Activated CD4-positive, alpha-beta T cell treated with anti-CD3 and anti-CD28 coated beads, Interleukin-10, Interleukin-2, amounts not matched to agents 100 ng/mL and 50 ng/mL, durations not matched to agents 16 hours and 8 hours (primary cell): Measurements from ENCODE around the gene RRN3.
A peak's percentile ranks its signal among the peaks of the same experiment; 100 is the strongest.
"Not testable (repeated sequence)": the region's sequence is repeated elsewhere in the genome, so short reads cannot be mapped to it uniquely, and the experiment has no call there.

Experiments
- DNase-seq: peaks from one replicate; pipeline ENCODE4 v3.0.0-alpha.2; 2020

Gene RRN3, protein sequence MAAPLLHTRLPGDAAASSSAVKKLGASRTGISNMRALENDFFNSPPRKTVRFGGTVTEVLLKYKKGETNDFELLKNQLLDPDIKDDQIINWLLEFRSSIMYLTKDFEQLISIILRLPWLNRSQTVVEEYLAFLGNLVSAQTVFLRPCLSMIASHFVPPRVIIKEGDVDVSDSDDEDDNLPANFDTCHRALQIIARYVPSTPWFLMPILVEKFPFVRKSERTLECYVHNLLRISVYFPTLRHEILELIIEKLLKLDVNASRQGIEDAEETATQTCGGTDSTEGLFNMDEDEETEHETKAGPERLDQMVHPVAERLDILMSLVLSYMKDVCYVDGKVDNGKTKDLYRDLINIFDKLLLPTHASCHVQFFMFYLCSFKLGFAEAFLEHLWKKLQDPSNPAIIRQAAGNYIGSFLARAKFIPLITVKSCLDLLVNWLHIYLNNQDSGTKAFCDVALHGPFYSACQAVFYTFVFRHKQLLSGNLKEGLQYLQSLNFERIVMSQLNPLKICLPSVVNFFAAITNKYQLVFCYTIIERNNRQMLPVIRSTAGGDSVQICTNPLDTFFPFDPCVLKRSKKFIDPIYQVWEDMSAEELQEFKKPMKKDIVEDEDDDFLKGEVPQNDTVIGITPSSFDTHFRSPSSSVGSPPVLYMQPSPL

DNA sequence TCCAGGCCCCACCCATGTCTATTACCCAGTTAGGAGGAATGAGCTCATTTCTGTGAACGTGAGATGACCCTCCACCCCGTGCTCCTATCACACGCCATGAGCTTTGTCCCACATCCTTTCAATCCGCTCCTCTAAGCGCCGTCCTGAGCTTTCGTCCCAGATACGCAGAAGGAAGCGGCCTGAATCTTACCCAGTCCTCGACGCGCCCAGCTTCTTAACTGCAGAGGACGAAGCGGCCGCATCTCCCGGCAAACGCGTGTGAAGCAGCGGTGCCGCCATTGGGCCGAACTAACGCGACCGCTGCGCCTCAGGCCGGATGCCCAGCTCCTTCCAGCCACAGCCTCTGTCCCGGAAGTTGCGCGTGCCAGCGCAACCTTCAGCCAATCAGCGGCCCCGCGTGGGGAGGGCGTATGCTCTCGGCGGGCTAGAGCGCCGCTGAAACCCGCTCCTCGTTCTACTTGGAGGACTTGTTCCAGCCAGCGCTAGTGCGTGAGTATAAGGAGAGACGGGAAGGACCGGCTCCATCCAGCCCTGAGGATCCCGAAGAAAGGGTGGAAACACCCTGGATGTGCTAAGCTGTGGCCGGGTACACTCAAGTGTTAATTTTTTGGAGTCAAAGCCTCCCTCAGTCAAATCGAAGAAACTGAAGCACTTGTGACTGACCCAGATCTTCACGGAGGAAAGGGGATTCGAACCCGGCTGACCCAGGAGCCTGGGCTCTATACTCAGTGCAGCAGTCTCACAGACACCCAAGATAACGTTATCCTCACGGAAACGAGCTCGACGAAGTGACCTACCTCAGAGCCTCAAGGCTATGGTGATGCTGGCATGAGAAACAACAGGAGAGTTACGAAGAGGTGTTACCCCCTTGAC is at the start of gene RRN3:
TSS of gene RRN3 (minus strand) at position 318 of the 873 bp plus-strand sequence. CDS start at position 279, 39 bp downstream.
- DNase-seq, result peak; percentile 96

DNA sequence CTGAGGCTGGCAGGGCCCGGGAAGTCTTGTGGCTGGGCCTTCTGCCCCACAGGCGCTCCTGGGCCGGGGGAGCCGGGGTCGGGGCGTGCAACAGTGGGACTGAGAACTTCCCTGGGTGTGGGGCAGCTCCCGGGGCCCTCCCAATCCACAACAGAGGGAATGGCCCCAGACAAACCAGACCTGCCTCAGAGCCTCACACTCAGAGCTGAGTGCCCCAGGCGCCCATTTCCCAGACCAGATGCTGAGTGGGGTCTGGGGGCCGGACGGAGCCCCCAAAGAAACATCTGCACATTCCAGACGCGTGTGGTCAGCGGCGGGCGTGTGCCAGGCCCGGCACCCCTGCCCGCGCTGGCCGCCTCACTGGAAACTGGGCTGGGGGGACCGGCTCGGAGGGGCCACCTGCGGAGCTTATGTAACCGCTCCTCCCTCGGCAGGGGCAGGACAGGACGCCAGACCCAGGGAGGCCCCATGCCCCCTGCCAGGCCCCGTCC is 49.6 kb upstream of the RRN3 start:
- not testable (repeated sequence) for DNase-seq

DNA sequence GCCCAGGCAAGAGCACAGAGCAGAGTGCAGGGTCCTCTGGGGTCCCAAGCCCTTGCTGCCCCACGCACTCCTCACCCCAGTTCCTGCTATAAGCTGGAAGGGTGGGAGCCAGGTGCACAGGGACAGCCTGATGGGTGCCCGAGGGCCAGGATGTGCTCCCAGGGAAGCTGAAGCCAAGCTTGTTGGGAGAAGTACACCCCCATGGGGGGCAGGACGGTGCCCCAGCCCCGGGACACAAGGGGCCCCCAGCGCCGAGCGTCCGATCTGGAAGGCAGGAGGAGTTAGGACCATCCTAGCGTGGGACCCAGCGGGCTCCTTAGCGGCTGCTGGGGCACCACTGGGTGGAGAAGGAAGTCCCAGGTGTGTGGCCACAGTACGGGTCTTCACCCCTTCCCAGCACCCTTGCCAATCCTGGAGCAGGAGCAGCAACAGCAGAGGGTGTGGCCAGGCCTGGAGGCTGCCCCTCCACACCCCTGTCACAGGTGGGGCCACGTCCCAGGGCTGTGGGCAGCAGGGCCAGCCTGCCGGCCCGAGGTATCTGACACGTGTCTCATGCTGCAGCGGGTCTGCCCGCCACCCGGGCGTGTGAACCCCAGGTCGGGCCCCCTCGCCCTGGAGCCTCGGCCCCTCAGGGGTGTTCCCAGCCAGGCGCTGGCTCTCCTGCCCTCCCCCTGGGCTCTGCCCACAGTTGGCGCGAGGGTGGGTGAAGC is 49.0 kb upstream of the RRN3 start:
- not testable (repeated sequence) for DNase-seq

DNA sequence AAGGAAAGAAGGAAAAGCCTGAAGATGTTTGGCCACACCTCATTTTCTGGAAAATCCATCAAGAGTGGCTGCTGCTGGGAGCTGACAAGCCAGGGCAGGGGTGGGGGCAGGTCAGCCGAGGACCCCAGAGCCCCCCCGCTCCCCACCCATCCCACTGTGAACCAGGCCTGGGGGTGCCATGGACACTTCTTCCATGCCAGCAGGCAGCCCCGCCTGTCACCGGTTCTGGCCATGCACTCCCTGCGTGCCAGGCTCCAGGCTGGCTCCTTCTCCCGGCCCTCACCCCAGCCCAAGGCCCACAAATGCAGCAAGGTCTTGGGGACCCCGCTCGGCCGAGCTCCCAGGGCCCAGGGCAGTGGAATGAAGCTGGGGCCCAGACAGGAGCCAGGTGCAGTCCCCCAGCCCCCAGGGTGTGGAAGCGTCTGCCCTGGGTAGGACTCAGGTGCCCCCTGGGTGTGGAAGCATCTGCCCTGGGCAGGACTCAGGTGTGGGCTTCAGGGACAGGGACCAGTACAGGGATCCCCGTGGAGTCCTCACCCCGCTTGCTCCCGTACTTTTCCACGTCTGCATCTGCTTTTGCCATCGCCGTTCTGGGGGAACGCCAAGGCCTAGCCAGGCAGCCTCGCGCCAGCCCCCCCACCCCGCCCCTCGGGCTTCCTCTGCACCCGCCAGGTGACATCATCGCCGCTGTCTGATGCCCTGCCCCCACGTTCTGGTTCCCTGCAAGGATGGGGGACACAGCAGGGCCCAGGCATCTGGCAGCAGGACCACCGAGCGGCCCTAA is 48.2 kb upstream of the RRN3 start:
- DNase-seq, result not testable (repeated sequence)

DNA sequence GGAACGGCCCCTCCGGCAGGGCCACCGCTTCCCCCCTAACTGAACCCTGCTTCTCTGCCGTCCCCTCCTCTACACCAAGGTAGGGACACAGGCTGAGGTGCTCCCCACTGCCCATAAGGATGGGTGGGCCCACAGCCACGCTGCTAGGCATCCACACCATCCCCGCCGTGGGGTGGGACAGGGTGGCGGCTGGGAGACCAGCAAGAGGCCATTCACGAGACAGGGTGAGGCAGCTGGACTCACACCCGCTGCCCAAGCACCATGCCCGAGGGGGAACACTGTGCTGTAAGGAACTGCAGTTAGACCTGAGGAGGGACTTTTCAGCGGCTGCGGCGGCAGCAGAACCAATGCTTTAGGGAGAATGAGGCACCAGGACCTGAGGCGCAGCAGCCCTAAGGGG is 47.5 kb upstream of the RRN3 start:
- no peak for DNase-seq

DNA sequence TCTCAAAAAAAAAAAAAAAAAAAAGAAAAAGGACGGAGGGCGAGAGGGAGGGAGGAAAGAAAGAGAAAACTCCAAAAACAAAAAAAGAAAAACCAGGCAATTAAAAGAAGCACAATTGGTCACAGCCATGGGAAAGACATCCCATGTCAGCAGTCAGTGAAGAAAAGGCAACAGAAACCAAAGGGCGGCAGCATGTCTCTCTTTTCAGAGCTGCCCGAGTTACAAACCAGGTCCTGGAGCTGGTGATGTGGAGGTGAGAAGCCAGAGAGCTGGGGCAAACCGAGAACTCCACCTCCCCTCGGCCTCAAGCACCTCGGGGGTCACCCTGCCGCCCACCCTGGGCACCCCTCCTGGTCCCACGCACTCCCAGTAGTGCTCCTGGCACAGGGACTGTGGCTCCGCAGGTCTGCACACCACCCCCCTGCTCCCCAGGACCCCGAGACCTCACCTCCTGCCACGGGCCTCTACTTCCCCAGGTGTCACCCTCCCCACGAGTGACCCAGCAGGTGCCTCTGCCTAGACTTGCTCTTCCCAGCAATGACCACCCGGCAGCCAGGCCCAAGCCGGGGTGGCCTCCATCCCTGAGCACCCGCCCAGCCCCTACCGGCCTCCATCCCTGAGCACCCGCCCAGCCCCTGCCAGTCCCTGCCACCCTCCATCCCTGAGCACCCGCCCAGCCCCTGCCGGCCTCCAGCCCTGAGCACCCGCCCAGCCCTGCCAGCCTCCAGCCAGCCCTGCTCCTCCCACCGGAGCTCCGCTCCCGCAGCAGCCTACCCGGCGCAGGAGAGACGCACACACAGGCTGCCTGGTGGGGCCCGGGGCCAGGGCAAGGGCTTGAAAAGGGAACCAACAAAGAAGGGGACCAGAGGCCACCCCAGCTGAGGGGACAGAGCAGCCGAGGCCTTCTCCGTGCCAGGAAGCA is 46.6 kb upstream of the RRN3 start:
- not testable (repeated sequence) for DNase-seq

DNA sequence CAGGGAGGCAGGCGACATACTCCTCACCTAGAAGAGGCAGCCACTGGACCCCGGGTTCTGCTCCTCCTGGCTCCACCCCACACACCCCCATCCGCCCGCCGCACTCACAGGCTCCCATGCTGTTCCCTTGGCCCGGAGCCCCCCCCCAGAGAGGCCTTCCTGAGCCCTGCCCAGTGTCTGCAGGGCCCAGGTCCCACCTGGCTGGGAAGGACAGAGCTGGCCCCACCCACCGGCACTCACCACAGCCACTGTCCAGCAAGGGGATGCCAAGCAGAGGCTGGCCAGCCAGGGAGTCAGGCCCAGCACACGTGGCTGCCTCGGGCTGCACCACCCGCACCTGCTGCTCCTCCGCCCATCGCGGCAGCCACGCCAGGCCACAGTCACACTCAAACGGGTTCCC is 43.4 kb upstream of the RRN3 start:
- DNase-seq, result not testable (repeated sequence)

DNA sequence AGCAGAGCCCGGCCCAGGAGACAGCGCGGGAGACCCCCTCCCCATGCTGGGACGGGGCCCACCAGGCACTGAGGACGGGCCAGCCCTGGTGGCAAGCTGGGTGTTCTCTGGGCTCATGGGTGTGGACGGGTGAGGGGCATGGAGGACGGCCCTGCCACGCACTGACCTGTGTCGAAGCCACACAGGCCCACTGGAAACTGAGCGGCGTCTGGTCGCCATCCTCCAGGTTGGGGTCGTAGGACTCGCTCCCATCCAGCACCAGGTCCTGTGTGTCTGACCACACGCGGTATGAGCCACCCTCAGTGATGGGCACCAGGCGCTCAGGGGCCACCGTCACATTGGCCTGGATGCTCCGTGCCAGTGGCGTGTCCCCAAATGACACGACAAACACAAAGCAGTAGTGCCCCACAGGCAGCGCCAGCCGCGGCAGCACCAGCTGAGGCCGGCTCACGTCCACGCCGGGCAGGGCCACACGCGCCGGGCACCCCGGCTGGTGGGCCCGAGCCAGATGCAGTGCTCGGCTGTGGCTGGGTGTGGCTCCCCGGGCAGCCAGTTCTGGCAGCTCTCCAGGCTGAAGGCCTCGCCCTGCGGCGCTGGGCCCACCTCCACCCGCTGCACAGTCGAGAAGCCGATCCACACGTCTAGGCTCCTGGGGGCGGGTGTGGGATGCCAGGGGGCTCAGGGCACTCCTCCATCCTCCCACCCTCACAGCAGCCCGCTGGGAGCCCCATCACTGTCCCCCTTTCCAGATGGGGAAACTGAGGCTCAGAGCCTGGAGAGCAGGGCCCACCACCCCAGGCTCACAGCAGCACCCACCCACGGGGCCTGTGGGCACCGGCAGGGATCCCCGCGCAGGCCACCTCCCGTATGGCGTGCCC is 41.6 kb upstream of the RRN3 start:
- DNase-seq, result not testable (repeated sequence)

DNA sequence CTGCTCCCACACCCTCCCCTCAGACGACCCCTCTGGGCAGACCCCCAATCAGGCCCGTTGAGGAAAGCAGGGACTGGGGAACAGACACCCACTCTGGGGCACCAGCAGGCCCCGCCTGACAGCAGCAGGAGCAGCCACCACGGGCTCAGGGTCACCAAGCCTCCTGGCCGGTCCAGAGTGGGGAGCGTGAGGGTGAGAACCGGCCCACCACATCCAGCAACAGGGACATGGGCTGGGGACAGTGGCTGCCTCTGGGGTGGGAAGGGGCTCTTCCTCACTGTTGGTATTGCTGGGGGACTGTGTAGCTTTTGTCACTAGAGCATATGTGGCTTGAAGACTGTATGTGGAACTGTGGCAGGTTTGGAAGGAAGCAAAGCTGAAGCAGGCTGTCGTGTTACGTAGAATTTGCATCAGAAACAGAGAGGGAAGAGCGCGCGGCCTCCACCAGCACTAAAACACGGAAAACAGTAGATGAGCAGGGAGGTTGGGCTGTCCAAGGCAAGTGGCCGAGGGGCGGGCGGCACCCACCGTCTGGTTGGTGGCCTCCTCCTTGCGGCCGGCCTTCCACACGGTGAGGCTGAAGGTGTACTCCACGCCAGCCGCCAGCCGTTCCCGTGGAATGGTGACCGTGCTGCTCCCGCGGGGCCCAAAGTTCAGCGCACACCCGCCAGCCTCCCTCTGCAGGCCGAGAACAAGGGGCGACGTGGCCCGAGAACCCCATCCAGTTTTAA is 40.8 kb upstream of the RRN3 start:
- not testable (repeated sequence) for DNase-seq

DNA sequence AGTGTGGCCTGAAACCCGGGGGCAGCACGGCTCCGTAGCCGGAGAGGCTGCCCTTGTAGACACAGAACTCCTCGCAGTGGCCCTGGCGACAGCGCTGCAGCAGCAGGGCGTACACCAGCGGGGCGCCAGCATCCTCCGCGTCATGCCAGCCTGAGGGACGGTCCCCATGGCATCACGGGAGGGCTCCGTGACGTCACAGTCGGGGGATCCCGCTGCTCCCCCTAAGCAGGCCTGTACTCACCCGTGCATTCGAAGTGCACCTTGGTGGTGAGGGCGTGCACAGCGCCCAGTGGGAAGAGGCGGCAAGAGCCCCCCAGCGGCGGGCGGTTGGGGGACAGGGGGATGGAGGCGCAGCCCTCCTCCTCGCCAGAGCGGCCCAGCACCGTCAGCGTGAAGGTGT is 39.5 kb upstream of the RRN3 start:
- DNase-seq, result not testable (repeated sequence)

DNA sequence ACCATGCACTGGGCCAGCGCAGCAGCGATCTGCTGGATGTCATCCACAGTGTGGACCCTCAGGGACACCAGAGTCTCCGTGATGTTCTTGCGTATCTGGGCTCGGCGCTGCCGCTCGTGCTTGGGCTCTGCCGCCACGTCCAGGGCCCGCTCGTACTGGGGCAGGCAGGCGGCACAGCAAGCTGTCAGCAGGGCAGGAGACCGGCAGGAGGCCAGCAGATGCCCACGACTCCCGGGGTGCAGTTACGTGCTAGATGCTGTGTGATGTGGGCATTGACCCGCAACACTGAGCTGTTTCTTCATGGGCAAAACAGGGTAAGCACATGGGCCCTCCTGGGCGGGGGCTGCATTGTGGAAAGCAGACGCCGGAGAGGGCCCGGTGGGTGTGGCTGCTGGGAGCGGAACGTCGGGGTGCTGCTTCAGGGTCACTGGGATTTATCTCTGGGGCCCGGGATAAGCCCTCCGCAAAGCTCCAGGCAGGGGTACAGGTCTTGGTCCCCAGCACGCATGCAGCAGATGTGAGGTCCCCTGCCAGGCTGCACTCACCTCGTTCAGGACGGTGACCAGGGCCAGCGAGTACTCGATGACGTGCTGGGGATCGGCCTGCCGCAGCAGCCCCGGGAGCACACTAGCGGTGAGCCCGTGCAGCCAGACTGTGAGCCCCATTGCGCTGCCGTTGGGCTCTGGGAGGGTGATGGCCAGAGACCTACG is 38.8 kb upstream of the RRN3 start:
- not testable (repeated sequence) for DNase-seq

DNA sequence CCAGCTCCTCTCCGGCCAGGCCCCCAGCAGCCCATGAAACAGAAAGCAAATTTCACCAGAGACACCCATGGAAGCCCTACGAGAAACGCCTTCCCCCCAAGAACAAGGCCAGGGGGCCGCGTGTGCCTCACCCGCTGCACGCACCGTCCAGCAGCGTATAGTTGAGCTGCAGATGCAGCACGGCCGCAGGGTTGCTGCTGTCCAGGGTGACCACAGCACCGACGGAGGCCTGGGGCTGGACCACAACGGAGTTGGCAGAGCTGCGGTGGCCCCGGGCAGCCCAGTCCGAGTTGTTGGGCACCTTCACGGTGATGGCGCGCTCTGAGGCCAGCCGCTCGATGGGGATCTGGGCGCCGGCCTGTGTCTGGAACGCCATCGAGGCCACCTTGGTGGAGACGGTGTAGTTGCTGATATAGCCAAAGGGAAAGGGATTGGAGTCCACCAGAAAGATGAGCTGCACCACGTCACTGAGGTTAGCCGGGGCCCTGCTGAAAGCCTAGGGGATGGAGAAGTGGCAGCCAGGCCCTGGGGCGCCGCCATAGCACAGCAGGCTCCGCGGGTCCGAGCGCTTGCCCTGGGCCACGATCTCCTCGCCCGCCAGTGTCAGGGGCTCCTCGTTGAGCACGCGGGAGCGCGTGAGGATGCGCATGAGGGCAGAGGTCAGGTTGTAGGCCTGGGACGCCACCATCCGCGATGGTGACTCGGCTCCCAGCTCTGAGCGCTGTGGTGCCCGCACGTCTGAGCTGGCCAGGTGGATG is 37.0 kb upstream of the RRN3 start:
- not testable (repeated sequence) for DNase-seq

DNA sequence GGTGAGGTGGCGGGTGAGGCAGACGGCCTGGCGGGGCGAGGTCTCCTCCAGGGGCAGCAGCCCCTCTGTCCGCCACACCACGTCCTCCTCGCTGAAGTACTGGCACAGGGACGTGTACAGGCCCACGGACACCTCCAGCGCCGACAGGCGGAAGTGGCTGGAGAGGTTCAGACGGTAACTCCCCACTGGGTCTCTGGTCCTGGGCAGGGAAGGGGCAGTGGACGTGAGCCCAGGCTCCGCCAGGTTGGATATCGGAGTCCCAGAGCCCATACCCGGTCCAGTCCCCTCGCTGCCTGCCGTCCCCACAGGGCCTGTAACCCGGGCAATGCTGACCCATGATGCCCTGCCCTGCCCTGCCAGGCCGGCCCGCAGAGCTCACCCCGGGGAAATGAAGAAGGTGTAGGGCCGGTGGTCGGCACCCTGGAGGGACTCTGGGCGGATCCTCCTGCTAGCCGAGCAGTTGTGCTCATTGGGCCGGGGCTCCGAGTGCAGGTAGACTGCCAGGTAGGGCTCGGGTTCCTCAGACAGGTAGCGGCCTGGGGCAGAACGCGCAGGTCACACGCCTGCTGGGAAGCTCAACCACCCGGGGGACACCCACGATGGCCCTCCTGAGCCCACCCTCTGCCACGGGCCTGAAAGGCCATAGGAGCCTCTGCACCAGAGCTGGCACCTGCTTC is 36.3 kb upstream of the RRN3 start:
- DNase-seq, result not testable (repeated sequence)

DNA sequence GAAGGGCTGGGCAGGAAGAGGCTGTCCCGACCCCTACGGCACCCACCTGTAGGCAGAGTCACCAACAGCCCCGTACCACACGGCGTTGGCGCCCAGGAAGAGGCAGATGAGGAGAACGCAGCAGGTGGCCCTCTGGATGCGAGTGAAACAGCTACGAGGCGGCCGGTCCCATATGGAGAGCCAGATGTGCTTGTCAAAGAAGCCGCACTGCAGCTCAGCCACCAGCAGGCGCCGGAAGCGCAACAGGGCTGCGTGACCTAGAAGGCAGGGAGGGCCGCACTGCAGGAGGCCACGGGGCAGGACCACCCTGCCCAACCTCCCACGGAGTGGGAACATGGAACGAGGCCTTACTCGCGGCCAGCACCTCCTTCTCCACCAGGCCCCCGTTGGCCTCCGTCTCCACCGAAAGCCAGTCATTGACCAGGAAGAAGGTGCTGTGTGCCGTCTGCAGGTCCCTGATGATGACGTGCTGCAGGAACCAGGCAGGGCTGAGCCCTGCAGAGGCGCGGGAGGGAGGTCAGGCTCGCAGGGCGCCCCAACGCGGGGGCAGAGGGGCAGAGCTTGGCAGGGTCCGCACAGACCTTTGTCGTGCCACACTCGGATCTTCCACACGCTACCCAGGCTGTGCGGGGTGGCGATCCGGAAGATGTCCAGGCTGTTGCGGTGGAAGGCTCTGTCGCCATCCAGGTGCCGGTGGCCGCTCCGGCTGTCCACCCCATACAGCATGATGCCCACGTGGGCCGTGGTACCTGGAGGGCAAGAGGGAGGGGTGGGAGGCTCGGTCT is 33.8 kb upstream of the RRN3 start:
- DNase-seq, result not testable (repeated sequence)

DNA sequence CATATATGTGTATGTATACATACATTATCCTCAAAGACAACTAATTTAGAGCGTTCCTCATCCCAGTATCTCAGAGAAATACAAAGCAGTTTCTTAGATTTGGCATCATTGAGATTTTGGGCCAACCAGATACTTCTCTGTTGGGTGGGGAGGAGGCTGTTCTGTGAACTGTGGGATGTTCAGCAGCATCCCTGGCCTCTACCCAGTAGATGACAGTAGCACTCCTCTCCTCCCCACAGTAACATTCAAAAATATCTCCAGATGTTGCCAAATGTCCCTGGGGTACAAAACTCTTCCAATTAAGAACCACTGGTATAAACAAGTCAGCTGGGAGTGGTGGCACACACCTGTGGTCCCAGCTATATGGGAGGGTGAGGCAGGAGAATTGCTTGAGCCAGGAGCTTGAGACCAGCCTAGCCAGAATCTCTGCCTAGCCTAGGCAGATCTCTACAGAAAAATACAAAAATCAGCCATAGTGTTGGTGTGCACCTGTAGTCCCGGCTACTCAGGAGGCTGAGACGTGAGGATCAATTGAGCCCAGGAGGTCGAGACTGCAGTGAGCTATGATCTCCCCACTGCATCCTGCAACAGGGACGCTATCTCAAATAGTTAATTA is 6.4 kb upstream of the RRN3 start:
- not testable (repeated sequence) for DNase-seq
